Measurements from ENCODE around the gene KRT12.

KRT12 gene

GRCh38 chr17:40812639-40813038 lies 54.4 kb downstream of the KRT12 start:
- DNase-seq: no peak
